NT2/D1 (cell line): ENCODE measurements around the gene MRAS.

Source experiments
- SUZ12 ChIP-seq: IDR thresholded peaks from 2 replicates; pipeline ENCODE4 v1.6.1; 2011; ENCODE audit not compliant: insufficient read length, insufficient read depth; ENCODE audit errors: extremely low read depth
- YY1 ChIP-seq: IDR thresholded peaks from 2 replicates; pipeline ENCODE4 v1.6.1; 2011; ENCODE audit not compliant: insufficient read length, insufficient read depth
- ZNF274 ChIP-seq: IDR thresholded peaks from 2 replicates; pipeline ENCODE4 v1.6.1; 2011; ENCODE audit warnings: mild to moderate bottlenecking, low read depth, low read length

DNA sequence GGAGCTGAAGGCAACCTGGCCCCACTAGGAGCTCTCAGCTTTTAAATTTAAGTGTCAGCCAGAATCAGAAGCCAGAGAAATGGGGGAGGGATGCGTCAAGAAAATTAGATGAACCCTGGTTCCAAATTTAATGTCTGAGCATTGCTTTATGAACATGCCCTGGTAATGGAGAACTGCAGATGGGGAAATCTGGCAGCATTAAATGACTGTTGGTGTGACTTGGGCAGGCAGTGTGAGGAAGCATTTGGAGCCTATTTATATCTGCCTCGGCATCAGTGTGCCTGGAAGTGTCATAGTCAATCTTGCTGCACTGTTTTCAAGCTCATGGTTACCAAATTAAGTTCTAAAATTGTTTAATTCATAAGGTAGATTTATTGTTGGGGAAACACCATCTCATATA lies 47.7 kb upstream of the MRAS start:
- no peak for TF ChIP-seq YY1
- TF ChIP-seq SUZ12 = no peak
- no peak for TF ChIP-seq ZNF274
